ENCODE measurements around the gene PTK6. TPM values are rescaled to one million over a fixed set of nuclear protein-coding genes. Genes with fewer than 3 reads are reported as not detected.

PTK6 gene
- total RNA-seq, 1 donor from 2014 or later, result 0.13 TPM

DNA sequence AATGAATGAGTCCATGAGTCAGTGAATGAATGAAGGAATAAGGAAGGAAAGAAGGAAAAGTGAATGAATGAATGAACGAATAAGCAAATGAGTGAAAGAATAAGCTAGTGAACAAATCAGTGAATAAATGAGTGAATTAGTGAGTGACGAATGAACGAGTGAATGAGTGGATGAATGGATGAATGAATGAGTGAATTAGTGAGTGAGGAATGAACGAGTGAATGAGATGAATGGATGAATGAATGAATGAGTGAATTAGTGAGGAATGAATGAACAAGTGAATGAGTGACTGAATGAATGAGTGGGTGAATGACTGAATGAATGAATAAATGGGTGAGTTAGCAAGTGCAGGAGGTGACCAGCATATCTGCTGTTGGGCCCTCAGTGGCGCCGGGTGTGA, 6.6 kb upstream of the PTK6 start:
- no peak for DNase-seq (ENCODE audit: low read depth, low spot score)

DNA sequence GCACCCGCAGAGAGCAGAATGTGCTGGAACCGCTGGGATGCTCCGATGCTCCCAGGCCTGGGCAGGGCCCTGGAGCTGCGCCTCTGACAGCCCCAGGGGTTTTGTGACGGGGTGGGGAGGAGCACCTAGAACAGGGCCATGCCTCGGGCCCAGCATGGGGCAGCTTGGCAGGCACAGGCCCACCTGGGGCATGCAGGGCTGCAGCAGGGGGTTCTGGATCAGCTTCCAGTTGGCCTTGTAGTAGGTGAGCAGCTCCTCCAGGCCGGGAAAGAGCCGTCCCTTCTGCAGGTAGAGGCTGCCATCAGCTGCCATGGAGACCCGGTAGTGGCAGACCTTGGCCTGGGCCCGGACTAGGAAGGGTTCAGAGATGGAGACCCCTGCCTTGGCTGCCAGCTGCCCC, 6.0 kb upstream of the PTK6 start:
- DNase-seq (ENCODE audit: low read depth, low spot score), result no peak

DNA sequence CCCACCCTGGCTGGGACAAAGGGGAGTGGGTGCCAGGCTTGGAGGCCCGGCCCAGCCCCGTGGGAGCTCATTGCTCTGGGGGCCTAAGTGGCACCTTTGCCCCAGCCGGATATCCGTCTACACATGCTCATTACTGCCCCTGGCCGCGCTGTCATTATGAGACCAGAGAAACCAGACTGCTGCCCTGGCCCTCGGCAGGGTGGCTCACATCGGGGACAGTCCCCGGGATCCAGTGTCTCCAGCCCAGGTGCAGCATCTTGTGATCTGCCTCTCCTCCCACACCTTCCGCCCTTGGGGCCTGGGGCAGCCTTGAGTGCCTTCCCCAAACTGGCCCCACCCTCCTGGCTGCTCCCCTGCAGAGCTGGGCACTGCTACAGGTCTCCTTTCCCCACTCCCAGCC, 5.5 kb upstream of the PTK6 start:
- DNase-seq (ENCODE audit: low read depth, low spot score), result no peak

DNA sequence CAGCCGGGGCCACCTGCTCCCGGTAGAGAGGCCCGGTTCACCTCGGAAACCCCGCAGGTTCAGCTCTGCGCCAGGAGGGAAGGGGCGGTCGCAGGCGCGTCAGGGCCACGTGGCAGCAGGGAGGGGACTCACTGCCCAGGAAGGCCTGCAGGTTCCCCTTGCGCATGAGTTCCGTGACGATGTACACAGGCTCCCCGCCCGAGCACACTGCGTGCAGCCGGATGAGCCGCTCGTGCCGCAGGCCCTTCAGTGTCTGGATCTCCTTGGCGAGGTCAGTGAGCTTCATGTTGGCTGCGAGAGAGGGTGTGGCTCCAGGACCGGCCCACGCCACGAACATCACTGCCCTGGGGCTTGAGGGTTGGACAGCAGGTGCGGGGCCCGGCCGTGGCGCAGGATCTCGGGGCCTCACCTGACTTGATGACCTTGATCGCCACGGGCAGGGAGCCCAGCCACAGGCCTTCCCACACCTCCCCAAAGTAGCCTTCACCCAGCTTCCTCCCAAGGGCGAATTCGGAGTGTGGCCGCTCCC, 4.9 kb upstream of the PTK6 start:
- DNase-seq (ENCODE audit: low read depth, low spot score), result no peak

DNA sequence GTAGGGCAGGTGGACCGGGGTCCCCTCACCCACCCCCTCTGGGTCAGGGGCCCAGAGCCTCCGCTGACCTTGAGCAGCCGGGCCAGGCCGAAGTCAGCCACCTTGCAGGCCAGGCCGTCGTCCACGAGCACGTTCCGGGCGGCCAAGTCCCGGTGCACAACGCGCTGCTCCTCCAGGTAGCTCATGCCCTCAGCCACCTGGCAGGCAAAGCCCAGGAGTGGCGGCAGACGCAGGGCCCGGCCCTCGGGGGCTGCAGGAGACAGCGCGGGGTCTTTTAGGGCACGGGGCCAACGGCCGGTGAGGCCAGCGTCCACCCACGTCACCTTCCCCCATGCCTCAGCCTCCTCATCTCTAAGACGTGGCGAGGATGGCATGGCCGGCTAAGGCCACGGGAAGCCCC, 4.2 kb upstream of the PTK6 start:
- no peak for DNase-seq (ENCODE audit: low read depth, low spot score)

DNA sequence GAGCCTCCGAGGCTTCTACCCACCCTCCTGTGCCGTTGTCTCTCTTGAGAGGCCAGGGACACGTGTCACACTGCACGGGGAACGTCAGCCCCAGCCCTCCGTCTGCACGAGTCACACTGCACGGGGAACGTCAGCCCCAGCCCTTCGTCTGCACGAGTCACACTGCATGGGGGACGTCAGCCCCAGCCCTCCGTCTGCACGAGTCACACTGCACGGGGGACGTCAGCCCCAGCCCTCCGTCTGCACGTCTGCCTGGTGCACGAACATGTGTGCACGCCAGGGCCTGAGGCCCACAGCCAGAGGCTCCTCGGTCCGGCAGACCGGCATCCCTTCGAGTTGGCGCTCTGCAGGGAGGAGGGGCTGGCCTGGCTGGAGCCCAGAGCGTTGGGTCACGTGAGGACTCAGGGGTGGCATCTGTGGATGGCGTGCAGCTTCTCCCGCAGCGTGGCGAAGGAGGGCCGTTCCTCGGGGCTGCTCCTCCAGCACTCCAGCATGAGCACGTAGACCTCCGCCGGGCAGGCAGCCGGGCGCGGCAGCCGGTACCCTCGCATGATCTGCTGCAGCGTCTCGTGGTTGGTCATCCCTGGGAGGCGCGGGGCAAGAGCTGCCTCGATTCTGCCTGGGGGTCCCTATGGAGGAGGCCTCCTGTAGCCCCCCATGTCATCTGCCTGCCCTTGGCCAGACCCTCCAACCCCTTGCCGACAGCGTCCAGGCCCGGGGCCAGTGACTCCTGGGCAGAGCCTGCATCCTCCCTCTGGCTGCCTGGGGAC, 3.4 kb upstream of the PTK6 start:
- DNase-seq (ENCODE audit: low read depth, low spot score), result no peak

DNA sequence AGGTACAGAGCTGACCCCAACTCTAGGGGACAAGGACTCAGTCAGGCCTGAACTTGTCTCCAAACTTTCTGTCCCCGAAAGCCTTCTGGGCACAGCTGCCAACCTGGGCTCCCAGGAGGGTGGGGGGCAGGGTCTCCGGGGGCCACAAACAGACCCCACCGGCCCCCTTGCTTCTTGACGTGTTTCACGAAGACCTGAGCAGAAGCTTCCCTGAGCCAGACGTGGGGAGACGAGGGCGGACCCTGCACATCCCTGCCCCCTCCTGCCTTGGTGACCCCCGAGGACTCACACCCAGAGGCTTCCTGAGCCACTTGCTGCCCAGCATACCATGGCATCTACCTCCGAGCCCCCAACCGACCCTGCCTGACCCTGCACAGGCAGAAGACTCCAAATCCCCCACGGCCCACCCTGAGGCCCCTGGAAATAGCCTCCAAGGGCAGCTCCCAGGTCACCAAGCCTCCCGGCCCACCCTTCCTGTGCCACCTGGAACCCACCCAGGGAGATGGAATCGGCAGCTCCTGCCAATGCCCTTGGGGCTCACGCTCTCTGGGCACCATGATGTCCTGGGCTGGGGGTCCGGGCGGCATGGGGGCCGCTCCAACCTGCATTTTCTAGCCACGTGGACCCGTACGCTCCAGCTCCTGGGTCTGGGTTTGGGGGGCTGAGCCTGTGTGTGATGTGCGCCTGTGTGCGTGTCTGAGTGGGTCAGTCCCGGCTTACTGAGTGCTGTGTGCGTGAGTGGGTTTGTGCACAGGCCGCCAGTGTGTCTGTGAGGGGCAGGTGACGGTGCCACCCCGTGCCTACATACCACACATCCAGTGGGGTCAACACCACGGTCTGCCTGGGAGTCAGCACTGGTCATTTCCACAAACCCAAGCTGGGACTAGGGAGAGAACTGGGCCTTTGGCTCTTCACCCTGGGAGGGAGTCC, 2.5 kb upstream of the PTK6 start:
- DNase-seq (ENCODE audit: low read depth, low spot score), result no peak

DNA sequence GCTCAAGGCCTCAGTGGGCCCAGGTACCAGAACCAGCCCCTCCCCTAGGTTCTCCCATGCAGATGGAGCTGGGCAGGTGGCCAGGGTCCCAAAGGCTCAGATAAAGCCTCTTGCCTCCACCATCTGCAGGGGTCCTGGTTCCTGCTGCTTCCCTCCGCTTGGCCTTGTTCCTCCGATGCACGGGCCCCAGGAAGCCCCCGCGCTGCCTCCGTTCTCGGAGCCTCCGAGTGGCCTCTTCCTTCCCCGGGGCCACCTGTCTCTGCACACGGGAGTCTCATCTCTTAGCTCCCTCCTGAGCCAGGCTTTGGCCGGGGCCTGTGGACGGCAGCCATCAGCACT, 1.9 kb upstream of the PTK6 start:
- no peak for DNase-seq (ENCODE audit: low read depth, low spot score)

DNA sequence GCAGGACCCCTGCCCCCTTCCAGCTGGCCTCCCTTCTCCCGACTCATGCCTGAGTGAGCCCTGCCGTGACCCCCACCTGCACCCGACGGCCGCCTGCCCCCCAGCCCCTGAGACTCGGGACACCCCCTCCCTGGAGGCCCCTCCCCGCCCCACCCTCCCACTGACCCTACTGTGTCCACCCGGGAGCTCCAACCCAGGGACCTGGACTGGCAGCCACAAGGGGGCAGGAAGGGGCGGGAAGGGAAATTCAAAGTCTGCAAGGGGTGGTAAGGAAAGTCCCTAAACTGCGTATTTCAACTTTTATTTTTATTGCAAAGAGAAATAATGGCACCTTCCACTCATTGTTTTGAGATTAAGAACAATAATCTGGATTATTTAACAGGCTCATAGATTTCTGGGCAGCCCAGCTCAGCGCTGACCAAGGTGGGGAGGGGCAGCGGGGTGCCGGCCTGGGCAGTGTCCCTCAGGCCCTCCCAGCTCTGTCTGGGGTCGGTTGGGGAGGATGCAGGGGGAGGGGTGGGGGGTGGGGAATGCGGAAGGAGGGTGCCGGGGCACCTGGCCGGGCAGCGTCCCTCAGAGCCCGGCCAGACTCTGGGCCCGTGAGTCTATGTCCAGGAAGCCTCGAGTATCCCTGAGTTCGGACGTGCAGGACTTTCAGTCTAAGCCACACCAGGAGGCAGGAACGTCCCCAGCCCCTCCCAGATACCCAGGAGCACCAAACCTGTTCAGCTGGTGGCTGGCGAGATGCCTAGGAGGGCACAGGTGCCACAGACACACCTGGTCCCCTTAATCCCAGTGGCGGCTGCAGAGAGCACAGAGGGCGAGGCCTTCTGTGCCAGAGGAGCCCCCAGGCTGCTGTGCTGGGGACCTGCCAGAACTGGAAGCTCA, 1.3 kb upstream of the PTK6 start:
- no peak for DNase-seq (ENCODE audit: low read depth, low spot score)

DNA sequence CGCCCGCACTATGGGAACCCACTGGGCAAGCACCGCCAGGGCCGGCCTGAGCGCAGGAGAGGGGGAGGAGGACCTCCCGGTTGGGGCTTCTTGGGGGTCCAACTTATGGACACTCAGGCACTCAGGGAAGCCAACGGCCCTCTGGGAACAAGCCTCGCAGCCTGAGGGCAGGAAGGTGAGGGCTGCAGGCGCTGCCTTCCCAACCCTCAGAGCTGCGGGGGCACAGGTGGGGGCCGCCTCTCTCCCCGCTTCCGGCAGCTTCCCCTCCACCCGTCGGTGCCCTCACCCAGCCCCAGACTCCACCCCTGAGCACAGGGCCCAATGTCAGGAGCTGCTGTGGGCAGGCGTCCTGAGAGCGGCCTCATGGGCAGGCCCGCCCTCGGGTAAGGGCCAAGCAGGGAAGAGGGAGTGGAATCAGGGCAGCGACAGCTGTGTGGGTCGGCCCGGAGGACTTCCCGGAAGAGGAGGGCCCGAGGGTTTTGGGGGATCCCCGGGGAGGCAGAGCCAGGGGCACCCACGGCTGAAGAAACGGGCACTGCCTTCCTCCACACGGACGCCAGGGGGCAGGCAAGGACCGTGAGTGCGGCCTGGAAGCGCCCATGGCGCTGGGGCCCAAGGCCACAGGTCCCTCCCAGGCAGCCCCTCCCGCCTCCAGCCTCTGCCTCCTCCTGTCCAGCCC, 488 bp upstream of the PTK6 start:
- DNase-seq (ENCODE audit: low read depth, low spot score), result peak; percentile 76

DNA sequence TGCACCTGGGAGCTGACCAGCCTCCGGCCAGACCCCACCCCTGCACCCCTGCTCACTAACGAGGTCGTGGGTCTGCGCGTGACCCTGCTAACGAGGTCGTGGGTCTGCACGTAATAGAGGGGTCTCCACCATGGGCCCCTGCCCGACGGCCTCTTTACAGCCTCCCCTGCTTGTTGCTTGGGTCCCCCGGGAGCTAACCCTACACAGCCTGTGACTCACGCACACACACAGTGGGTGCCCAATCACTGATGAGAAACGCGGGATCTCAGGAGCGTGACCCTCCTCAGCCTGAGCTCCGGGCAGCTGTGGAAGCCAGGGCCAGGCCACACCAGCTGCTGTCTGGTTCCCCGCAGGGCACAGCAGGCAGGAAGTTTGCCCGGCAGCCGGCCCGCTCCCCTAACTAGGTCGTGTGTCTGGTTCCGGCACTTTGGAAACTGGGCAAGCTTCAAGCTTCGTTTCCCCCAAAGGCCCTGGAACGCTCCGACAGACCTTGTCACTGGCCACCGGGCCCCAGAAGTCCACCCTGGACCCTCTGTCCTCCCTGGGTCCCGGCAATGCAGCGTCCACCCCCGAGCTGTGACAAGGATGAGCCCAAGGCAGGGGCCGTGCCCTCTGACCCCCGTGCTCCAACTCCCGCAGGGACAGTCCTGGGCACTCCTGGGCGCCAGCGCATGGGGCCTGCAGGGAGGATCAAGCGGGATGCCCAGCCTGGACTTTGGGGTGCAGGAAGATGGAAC, 767 bp downstream of the PTK6 start:
- no peak for DNase-seq (ENCODE audit: low read depth, low spot score)

DNA sequence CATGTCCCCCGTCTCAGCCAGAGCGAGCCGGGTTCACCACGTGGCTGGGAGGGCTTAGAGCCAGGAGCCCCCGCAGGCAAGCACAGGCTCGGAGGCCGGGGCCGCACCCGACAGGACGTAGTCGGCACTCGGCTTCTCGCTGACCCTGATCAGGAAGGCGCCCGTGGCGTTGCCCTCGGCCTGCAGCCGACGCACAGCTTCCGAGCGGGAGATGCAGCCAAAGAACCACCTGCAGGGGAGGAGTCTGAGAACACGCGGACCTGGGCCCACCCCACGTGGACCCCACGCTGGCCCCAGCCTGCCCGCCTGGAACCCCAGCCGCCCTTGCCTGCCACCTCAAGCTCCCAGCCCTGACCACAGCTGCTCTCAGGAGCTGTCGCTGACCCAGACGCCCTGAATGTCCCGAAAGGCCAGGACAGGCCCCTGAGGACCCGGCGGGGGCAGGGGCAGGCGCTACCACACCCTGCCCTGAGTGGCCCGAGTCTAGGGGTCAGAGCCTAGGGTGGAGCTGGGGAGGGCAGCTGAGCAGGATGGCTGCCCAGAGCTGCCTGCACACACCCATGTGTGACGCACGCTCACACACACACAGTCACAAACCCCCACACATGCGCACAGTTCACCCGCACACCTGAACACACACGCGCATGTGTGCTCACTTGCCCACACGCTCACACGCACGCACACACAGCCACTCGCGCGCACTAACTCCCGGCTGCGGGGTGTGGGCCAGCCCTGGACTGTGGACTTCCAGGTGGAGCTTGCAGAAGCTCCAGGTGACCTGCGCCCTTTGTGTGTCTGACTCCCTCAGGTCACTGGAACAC, 2.1 kb downstream of the PTK6 start:
- DNase-seq (ENCODE audit: low read depth, low spot score), result no peak

DNA sequence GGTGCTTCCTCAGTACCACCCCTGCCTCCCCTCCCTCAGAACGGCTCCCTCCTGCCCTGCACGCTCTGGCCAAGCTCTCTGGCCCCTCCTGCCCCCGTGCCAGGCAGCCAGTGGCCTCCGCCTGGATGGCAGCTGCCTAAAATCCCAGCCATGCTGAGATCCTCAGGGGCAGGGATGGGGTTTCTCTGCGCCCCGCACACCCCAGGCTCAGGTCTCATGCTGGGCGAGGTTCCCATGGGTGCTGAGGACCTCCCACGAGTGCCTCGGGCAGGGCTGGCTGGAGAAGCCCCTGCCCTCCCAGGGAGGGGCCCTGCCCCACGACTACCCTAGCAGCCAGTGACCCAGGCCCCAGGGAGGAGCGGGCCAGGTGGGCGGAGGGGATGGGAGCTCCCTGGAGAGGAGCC, 2.7 kb downstream of the PTK6 start:
- no peak for DNase-seq (ENCODE audit: low read depth, low spot score)

DNA sequence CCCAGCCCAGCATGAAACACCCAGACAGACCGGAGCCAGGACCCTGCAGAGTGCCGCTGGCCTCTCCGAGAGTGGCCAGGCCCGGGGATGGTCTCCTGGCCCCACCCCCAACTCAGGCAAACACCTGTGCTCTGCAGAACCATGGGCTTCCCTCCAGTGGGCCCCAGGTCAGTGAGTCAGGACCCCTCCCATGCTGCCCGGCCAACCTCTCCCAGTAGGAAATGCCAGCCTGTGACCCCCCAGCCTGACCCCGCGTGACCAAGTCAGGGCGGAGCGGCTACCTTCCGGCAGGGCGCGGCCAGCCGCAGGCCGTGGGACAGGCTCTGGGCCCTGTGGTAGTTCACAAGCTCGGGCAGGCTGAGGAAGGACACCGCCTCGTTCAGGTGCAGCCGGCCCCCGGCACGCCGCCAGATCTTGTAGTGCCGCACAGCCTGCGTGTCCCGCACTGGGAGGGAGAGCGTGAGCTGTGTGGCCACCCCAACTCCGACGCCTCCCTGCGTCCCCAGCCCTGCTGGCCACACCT, 3.2 kb downstream of the PTK6 start:
- DNase-seq (ENCODE audit: low read depth, low spot score), result no peak

DNA sequence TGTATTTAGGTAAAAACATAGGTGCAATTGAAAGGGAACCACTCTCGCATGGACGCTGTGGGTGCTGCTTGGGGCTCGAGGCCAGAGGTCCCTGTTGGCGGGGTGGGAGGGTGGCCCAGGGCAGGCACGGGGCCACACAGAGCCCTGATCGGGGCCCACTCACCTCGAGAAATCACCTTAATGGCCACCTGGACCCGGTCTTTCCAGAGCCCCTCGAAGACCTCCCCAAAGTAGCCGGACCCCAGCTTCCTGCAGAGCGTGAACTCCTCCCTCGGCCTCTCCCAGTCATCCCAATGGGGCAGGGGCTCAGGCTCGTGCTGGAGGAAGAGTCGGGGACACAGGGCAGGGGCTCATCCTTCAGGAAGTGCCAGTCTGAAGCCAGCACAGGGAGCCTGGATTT, 3.8 kb downstream of the PTK6 start:
- no peak for DNase-seq (ENCODE audit: low read depth, low spot score)

DNA sequence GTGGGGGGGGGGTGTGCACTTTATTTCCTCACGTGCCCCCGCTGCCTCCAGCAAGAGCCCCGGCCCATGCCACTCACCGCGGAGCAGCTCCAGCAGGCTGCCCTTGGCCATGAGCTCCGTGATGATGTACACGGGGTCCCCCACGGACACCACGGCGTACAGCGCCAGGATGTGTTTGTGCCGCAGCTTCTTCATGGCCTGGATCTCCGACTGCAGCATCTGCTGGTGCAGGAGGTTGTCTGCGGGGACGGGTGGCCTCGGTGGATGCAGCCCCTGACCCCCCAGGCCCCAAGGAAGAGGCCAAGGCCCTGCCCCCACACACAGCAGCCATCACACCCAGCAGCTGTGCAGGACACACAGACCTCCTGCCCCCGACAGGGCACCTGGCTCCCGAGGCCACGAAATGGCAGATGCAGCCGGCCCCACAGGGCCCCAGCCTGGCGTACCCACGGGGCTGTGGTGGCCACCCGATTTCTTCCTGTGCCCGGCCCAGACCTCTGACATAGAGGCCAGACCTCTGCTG, 4.7 kb downstream of the PTK6 start:
- no peak for DNase-seq (ENCODE audit: low read depth, low spot score)

DNA sequence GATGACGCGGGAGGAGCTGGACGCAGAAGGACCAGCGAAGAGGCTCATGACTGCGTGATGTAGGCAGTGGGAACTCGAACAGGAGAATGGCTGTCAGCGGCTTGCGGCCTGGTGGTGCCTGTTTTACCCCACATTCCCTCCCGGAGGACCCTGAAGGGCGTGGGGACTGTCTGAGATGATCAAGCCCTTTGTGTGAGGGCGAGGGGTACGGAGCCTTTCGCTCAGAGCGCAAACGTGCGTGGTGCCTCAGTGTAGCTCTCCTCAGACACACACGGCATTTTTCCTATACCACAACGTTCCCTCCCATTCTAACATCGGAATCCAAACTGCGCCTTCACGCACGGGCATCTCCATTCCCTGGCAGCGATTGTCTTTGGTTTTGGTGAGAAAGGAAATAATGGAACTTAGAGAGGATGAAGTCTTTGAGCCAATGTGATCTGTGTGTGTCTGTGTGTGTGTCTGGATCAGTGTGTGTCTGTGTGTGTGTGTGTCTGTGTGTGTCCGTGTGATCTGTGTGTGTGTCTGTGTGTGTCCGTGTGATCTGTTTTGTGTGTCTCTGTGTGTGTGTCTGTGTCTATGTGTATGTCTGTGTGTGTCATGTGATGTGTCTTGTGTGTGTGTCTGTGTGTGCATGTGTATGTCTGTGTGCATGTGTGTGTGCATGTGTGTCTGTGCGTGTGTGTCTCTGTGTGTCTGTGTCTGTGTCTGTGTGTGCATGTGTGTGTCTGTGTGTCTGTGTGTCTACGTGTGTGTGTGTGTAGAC, 5.3 kb downstream of the PTK6 start:
- DNase-seq (ENCODE audit: low read depth, low spot score), result no peak

DNA sequence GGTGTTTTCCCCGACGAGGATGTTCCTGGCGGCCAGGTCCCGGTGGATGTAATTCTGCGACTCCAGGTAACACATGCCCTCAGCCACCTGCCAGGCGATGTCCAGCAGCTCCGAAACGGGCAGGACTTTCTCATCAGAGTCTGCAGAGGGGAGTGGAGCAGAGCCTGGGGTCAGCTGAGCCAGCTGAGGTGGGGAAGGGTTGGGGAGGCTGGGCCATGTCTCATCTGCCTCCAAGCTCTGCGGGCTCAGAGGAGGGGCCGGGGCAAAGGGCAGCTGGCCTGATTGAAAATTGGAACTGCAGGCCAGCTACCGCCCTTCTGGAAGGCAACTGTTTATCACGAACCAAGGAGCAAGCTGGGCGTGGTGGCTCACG, 6.4 kb downstream of the PTK6 start:
- DNase-seq (ENCODE audit: low read depth, low spot score), result no peak
